22Rv1 (cell line): Measurements from ENCODE around the gene RNPEPL1.

Experiments
- H3K27ac ChIP-seq: fragments of 450-650 bp; 2 replicates; pipeline ENCODE4 v1.5.1; 2017
- ZFX ChIP-seq: fragments of 450-650 bp; IDR thresholded peaks from 2 replicates; pipeline ENCODE4 v1.6.1; 2017; ENCODE audit warnings: antibody characterized with exemption, borderline replicate concordance
- TF ChIP-seq, protein P1 (sequence below): fragments of 450-650 bp; IDR thresholded peaks from 2 replicates; pipeline ENCODE4 v1.5.1; 2017; ENCODE audit warnings: mild to moderate bottlenecking

The RNPEPL1 gene

DNA sequence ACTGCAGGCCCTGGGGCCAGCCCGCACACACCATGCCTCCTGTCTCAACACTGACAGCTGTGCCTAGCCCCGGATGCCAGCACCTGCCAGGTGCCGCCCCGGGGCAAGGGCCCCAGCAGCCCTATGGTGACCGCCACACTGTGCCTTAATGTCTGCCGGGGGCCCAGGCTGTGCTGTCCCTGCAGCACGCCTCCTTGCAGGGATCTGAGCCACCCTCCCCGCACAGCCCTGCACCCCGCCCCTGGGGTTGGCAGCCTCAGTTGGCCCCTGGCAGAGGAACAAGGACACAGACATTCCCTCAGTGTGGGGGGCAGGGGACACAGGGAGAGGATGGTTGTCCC is 9.8 kb downstream of the RNPEPL1 start:
- H3K27ac ChIP-seq = no peak overlapping the region
- TF ChIP-seq, protein P1, sequence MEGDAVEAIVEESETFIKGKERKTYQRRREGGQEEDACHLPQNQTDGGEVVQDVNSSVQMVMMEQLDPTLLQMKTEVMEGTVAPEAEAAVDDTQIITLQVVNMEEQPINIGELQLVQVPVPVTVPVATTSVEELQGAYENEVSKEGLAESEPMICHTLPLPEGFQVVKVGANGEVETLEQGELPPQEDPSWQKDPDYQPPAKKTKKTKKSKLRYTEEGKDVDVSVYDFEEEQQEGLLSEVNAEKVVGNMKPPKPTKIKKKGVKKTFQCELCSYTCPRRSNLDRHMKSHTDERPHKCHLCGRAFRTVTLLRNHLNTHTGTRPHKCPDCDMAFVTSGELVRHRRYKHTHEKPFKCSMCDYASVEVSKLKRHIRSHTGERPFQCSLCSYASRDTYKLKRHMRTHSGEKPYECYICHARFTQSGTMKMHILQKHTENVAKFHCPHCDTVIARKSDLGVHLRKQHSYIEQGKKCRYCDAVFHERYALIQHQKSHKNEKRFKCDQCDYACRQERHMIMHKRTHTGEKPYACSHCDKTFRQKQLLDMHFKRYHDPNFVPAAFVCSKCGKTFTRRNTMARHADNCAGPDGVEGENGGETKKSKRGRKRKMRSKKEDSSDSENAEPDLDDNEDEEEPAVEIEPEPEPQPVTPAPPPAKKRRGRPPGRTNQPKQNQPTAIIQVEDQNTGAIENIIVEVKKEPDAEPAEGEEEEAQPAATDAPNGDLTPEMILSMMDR = no peak
- TF ChIP-seq ZFX = no peak

DNA sequence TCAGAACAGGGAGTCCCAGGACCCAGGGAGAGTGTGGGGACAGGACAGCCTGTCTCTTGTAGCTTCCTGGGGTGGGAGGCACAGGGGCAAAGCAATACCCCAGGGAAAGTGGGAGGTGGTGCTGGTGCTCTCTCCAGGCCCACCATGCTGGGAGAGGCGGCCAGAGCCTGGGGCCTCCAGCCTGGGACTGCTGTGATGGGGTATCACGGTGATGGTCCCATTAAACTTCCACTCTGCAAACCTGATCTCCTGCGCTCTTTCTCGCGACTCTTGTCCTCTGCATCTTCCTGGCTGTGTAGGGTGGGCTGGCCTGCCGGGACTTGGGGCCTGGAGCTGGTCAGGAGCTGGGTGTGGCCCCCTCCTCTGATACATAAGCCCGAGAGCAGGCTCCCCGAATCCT is 10.2 kb downstream of the RNPEPL1 start:
- TF ChIP-seq, protein P1 = no peak
- TF ChIP-seq ZFX = no peak
- H3K27ac ChIP-seq = no peak overlapping the region; the same call in 1 of the 2 replicates

DNA sequence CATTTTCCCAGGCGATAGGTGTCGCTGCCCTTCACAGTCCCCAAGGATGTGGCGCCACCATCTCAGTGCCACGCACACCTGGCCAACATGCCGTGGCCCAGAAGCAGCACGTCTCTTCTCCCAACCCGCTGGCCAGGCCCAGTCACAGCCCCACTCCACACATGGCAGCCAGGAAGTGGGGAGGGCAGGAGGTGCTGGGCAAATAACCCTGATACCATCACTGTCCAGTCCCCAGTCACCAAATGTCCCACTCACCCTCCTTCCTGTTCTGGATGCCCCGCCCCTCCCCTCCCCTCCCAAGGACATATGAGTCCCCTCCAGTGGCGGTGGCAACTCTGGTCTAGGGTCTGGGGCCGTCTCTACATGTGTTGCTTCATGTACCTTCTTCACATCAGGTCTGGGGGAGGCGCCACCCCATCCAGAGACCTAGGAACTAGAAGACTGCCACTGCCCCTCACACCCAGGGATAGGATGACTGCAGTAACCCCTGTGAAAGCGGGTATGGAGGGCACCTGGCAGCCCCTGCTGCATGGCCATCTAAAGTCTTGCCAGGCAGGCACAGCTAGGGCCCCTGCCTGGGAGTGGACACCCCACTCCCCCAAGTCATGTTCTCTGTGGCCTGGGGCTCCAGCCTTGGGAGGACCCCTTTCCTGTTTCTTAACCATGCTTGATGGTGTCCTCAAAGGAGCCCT is 10.9 kb downstream of the RNPEPL1 start:
- peak overlapping the region; percentile 34 for H3K27ac ChIP-seq
- TF ChIP-seq, protein P1 = no peak
- no peak for TF ChIP-seq ZFX

DNA sequence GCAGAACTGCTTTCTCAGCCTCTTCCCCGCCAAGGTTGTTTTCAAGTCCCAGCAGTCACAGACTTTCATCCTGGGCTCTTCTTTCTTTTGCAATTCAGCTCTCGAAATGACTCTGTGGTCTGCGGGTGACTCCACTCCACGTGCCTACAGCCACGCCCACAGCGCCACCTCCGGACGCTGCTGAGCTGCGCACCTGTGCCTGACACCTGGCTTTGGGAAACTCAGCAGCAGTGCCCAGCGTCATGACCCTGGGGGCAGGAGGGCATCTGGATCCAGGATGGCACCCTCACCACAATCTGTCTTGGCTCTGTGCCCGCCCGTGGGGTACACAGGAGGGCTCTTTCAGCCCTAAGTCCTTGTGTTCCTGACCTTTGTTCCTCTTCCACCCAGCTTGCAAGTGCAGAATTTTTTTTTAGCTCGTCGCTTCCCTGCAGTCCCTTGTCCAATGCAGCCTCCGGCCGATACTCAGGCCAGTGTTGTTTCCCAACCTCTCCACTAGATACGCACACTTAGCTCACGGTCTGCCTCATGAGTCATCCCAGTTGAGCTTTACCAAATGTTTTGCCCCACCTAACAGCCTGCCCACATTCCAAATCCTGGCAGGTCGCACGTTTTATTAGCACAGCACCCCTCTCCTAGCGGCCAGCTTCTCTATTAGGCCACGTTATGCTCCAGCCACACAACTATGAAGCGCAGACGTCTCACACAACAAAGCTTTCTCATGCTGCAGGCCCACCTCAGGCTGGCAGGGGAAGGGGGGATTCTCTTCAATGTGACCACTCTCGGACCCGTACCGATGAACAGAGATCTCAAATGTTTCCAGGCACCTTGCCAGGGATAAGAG is 11.7 kb downstream of the RNPEPL1 start:
- peak overlapping the region; percentile 34 for H3K27ac ChIP-seq
- TF ChIP-seq ZFX = no peak
- TF ChIP-seq, protein P1 = peak; percentile 58

DNA sequence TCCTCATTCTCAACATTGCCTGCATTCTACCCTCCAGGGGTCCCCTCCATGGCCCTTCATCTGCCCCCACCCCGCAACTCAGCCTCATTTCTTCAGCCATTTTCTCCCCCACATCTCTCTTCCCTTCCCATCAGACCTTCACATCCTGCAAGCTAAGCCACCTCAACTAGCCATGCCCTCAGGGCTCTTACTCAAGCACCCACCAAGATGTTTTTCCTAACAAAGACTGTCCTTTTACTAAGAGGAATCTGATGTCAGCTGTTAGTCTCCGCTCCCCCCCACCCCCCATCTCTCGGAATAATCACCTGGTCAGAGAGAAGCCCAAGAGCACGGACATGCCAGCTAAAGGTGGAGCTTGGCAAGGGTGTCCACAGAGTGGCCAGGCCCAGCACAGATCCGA is 13.5 kb downstream of the RNPEPL1 start:
- TF ChIP-seq ZFX = no peak
- TF ChIP-seq, protein P1 = no peak
- no peak overlapping the region for H3K27ac ChIP-seq

DNA sequence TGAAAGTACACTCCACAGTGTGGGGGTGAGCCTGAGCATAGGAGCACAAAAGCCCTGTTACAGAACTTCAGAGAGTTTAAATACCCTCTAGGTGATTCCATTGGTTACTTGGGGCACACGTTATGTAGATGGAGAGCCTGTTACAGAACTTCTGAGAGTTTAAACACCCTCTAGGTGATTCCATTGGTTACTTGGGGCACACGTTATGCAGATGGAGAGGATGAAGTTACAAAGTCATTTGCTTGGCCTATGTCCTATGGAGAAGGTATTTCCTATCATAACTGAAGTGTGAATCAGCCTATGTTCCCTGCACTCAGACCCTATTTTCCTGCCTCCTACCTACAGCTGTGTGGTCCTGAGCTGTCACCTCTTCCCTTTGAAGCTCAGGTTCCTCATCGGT is 14.5 kb downstream of the RNPEPL1 start:
- H3K27ac ChIP-seq = no peak overlapping the region
- no peak for TF ChIP-seq ZFX
- TF ChIP-seq, protein P1 = no peak

DNA sequence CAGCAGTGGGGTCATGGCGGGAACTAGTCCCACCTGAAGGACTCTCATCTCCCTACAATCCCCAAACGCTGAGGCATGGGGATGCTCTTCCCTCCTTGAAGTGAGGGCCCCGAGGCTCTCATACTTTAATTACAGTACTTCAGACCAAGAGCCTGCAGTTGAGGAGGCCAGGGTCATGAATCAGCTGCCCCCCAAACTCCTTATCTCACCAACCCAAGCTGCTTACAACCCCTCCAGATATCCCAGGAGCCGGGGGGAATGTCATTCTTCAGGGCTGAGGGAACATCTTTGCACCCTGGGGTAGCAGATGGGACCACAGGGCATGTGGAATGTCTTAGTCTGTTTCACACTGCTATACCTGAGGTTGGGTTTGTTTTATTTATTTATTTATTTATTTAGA is 15.5 kb downstream of the RNPEPL1 start:
- no peak overlapping the region for H3K27ac ChIP-seq
- TF ChIP-seq, protein P1 = no peak
- TF ChIP-seq ZFX = no peak
